ENCODE measurements around the gene MRPL11. TPM values are rescaled to one million over a fixed set of nuclear protein-coding genes. Genes with fewer than 3 reads are reported as not detected.

Gene MRPL11
- polyA plus RNA-seq, 1 donor (not counting 4 experiments of a cell fraction or from before 2014, with no cell fraction given): 51.7 TPM

DNA sequence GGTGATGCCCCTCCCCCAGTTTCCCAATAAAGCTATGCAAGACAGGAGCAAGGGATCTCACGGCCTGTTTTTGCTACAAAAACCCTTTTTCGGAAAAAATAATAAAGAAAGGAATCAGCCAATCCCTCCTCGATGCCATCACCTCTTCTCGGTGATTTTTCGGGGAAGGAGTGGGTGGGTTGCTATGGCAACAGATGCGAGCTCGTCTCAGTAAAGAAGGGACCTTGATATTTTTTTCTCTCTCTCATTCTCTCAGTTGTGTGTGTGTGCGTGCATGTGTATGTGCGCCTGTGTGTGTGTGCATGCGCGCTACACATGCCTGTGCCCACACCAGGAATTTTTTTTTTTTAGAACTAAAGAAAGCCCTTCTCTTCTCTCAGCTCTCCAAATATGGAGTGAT, 21.6 kb downstream of the MRPL11 start:
- H3K36me3 ChIP-seq (ENCODE audit: control insufficient read depth in 2 of 2, extremely low read depth in 1 of 2, insufficient read depth in 2 of 2, low read length in 2 of 2): no peaks in the 10 kb centered on the region
- no peak overlapping the region for H2AFZ ChIP-seq (ENCODE audit: control insufficient read depth, low read length)
- no peak for TF ChIP-seq EZH2 (IDR thresholded peaks at IDR 0.05; ENCODE audit: low read length)
- TF ChIP-seq, protein P1, sequence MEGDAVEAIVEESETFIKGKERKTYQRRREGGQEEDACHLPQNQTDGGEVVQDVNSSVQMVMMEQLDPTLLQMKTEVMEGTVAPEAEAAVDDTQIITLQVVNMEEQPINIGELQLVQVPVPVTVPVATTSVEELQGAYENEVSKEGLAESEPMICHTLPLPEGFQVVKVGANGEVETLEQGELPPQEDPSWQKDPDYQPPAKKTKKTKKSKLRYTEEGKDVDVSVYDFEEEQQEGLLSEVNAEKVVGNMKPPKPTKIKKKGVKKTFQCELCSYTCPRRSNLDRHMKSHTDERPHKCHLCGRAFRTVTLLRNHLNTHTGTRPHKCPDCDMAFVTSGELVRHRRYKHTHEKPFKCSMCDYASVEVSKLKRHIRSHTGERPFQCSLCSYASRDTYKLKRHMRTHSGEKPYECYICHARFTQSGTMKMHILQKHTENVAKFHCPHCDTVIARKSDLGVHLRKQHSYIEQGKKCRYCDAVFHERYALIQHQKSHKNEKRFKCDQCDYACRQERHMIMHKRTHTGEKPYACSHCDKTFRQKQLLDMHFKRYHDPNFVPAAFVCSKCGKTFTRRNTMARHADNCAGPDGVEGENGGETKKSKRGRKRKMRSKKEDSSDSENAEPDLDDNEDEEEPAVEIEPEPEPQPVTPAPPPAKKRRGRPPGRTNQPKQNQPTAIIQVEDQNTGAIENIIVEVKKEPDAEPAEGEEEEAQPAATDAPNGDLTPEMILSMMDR (optimal IDR thresholded peaks at IDR 0.05 in 1 of 3, IDR thresholded peaks at IDR 0.05 in 1 of 3, conservative IDR thresholded peaks at IDR 0.05 in 1 of 3; ENCODE audit: extremely low read depth in 1 of 3, insufficient read depth in 2 of 3, low read length in 3 of 3): no peak
- dilution Hi-C loops (cut with MboI; ENCODE audit: extremely low pct_ligation_motif_present, low sequenced_read_pairs): no loop called here
- H3K9me1 ChIP-seq (ENCODE audit: control insufficient read depth, extremely low read depth, insufficient read depth, low read length): no peaks in the 10 kb centered on the region
- peaks cover 5% of the 10 kb centered on the region for H3K4me1 ChIP-seq (ENCODE audit: control insufficient read depth, extremely low read depth, insufficient read depth, low read length)
- FAIRE-seq: no peak
- no peaks in the 10 kb centered on the region for H3K9me3 ChIP-seq (ENCODE audit: control insufficient read depth, low read depth, low read length)
- no peak overlapping the region for H3K27ac ChIP-seq (ENCODE audit: control insufficient read depth, insufficient read depth, low read length)
- no peak overlapping the region for H3K9ac ChIP-seq (ENCODE audit: control insufficient read depth, extremely low read depth, insufficient read depth, low read length)
- H4K20me1 ChIP-seq (ENCODE audit: control insufficient read depth, extremely low read depth, insufficient read depth, low read length): peaks cover 11% of the 10 kb centered on the region
- no peak overlapping the region for H3K4me2 ChIP-seq (ENCODE audit: control insufficient read depth, extremely low read depth, insufficient read depth, low read depth, low read length)
- DNase-seq (ENCODE audit: low read depth, low spot score): no peak
- H3K79me2 ChIP-seq (ENCODE audit: control insufficient read depth, insufficient read depth, low read length): no peaks in the 10 kb centered on the region
- H3K4me3 ChIP-seq (ENCODE audit: control insufficient read depth in 2 of 3, extremely low read depth in 1 of 3, insufficient read depth in 2 of 3, low read depth in 1 of 3, low read length in 3 of 3): no peak overlapping the region
- peaks cover 54% of the 10 kb centered on the region for H3K27me3 ChIP-seq (ENCODE audit: control insufficient read depth, extremely low read depth, insufficient read depth, low read length)

DNA sequence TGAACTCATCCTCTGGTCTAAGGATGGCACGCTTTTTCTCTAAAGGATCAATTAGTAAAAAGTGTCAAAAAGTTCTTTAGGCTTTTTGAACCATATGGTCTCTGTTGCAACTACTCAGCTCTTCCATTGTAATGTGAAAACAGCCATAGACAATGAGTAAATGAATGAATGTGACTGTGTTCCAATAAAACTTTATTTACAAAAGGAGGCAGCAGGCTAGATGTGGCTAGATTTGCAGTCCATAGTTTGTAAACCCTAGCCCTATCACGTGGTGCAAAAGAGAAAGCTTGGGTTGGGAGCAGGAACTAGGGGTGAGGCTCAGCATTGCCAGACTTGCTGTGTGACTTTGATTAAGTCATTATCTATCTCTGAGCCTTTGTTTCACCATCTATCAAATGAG, 23.2 kb downstream of the MRPL11 start:
- Histone ChIP-seq H3K79me2 (ENCODE audit: control insufficient read depth, insufficient read depth, low read length) (no peaks in the 10 kb centered on the region), H3K36me3 (ENCODE audit: control insufficient read depth in 2 of 2, extremely low read depth in 1 of 2, insufficient read depth in 2 of 2, low read length in 2 of 2) (no peaks in the 10 kb centered on the region), H2AFZ (ENCODE audit: control insufficient read depth, low read length) (no peak overlapping the region), H4K20me1 (ENCODE audit: control insufficient read depth, extremely low read depth, insufficient read depth, low read length) (peaks cover 5% of the 10 kb centered on the region), H3K9me3 (ENCODE audit: control insufficient read depth, low read depth, low read length) (no peaks in the 10 kb centered on the region), H3K9me1 (ENCODE audit: control insufficient read depth, extremely low read depth, insufficient read depth, low read length) (no peaks in the 10 kb centered on the region), H3K27me3 (ENCODE audit: control insufficient read depth, extremely low read depth, insufficient read depth, low read length) (peaks cover 53% of the 10 kb centered on the region), H3K4me2 (ENCODE audit: control insufficient read depth, extremely low read depth, insufficient read depth, low read depth, low read length) (no peak overlapping the region), H3K27ac (ENCODE audit: control insufficient read depth, insufficient read depth, low read length) (no peak overlapping the region), H3K9ac (ENCODE audit: control insufficient read depth, extremely low read depth, insufficient read depth, low read length) (no peak overlapping the region), H3K4me3 (ENCODE audit: control insufficient read depth in 2 of 3, extremely low read depth in 1 of 3, insufficient read depth in 2 of 3, low read depth in 1 of 3, low read length in 3 of 3) (no peak overlapping the region), H3K4me1 (ENCODE audit: control insufficient read depth, extremely low read depth, insufficient read depth, low read length) (peaks cover 5% of the 10 kb centered on the region)
- DNase-seq (ENCODE audit: low read depth, low spot score): no peak
- no peak for TF ChIP-seq EZH2 (IDR thresholded peaks at IDR 0.05; ENCODE audit: low read length)
- TF ChIP-seq, protein P1 (optimal IDR thresholded peaks at IDR 0.05 in 1 of 3, IDR thresholded peaks at IDR 0.05 in 1 of 3, conservative IDR thresholded peaks at IDR 0.05 in 1 of 3; ENCODE audit: extremely low read depth in 1 of 3, insufficient read depth in 2 of 3, low read length in 3 of 3): no peak
- dilution Hi-C loops (cut with MboI; ENCODE audit: extremely low pct_ligation_motif_present, low sequenced_read_pairs): no loop called here
- no peak for FAIRE-seq
